Lower leg skin (tissue), 3 donors: Measurements from ENCODE around the gene MYL7.
"Not testable (repeated sequence)": the region's sequence is repeated elsewhere in the genome, so short reads cannot be mapped to it uniquely, and the experiment has no call there.

Source experiments
- CTCF ChIP-seq, 3 donors: fragments of 450-650 bp; IDR thresholded peaks; one replicate each; pipeline ENCODE4 v1.5.1; 2016; ENCODE audit warnings: antibody characterized with exemption in 3 of 3, mild to moderate bottlenecking in 3 of 3, moderate library complexity in 2 of 3
- POLR2A ChIP-seq, 2 donors: fragments of 450-650 bp; IDR thresholded peaks; one replicate each; pipeline ENCODE4 v1.6.1; 2016 to 2017; ENCODE audit warnings: antibody characterized with exemption in 2 of 2, mild to moderate bottlenecking in 1 of 2, moderate library complexity in 1 of 2

- TF ChIP-seq CTCF, POLR2A (IDR thresholded peaks at IDR 0.05): not testable (repeated sequence)
These were observed 33.5 kb upstream of the MYL7 start for GRCh38 chr7:44174694-44174948.
